ENCODE measurements around the gene AFAP1L1. TPM values are rescaled to one million over a fixed set of nuclear protein-coding genes. Genes with fewer than 3 reads are reported as not detected.
A peak's percentile ranks its signal among the peaks of the same experiment; 100 is the strongest.

Gene AFAP1L1
- total RNA-seq, 1 donor from 2014 or later: 8.3 TPM

DNA sequence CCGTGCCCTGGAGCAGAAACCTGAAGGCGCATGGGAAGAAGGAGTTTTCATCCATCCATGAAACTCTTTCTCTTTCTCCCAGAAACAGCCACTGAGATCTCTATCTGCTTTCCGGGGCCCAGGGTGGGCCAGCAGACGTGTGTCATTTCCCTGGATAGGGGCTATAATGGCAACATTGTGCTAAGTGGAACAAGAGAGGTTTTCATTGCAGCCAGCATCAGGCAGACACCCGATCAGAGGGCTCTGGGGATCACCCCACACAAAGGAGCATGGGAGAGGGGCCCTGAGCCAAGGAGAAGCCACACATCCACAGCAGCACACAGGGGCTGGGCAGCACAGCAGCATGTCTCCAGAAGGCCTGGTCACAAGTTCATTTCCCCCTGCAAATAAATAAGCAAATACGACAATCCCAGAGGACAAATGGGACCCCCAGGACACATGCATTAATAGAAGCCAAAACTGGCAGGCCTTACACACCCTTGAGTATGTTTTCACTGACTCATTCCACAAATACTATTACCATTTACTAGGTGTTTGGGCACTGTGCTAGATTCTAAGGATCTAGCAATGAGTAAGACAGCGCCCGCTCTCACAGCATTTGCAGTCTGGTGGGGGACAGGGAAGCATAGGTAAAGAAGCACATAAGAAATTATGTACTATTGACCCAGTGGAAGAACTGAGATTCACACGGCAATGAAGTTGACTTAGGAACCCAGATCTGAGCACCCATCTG, 4.3 kb upstream of the AFAP1L1 start:
- no peak overlapping the region for H3K4me2 ChIP-seq (ENCODE audit: low read length)
- H3K27ac Mint-ChIP-seq (ENCODE audit: unreplicated experiment): no peak overlapping the region
- H2AFZ ChIP-seq (ENCODE audit: low read depth, low read length): no peak overlapping the region
- no peaks in the 10 kb centered on the region for H4K20me1 ChIP-seq (ENCODE audit: insufficient read depth, low read length)
- H3K79me2 ChIP-seq (ENCODE audit: insufficient read depth, low read length): no peaks in the 10 kb centered on the region
- H3K4me3 ChIP-seq (ENCODE audit: insufficient read depth, low read depth, low read length): no peak overlapping the region
- H3K27me3 ChIP-seq (ENCODE audit: insufficient read depth, low read length): peaks cover 10% of the 10 kb centered on the region
- no peak overlapping the region for H3K27ac ChIP-seq (ENCODE audit: low read depth, low read length)
- H3K36me3 ChIP-seq (ENCODE audit: insufficient read depth, low read length): no peaks in the 10 kb centered on the region
- DNase-seq (ENCODE audit: low read depth): peak; percentile 11
- no peak for TF ChIP-seq EZH2 (IDR thresholded peaks at IDR 0.05; ENCODE audit: insufficient read depth, low read length)
- TF ChIP-seq, protein P1, sequence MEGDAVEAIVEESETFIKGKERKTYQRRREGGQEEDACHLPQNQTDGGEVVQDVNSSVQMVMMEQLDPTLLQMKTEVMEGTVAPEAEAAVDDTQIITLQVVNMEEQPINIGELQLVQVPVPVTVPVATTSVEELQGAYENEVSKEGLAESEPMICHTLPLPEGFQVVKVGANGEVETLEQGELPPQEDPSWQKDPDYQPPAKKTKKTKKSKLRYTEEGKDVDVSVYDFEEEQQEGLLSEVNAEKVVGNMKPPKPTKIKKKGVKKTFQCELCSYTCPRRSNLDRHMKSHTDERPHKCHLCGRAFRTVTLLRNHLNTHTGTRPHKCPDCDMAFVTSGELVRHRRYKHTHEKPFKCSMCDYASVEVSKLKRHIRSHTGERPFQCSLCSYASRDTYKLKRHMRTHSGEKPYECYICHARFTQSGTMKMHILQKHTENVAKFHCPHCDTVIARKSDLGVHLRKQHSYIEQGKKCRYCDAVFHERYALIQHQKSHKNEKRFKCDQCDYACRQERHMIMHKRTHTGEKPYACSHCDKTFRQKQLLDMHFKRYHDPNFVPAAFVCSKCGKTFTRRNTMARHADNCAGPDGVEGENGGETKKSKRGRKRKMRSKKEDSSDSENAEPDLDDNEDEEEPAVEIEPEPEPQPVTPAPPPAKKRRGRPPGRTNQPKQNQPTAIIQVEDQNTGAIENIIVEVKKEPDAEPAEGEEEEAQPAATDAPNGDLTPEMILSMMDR (IDR thresholded peaks at IDR 0.05; ENCODE audit: insufficient read depth, low read depth, low read length): no peak
- no peak for FAIRE-seq
- H3K4me1 Mint-ChIP-seq (ENCODE audit: low read depth, unreplicated experiment): peaks cover under 1% of the 10 kb centered on the region
- H3K9me3 Mint-ChIP-seq (ENCODE audit: unreplicated experiment): no peaks in the 10 kb centered on the region
- H3K4me1 ChIP-seq (ENCODE audit: insufficient read depth, low read length): peaks cover 3% of the 10 kb centered on the region
- H3K36me3 Mint-ChIP-seq (ENCODE audit: low read depth, unreplicated experiment): no peaks in the 10 kb centered on the region
- peaks cover 4% of the 10 kb centered on the region for H3K9me3 ChIP-seq (ENCODE audit: insufficient read depth, low read depth, low read length)
- H3K27me3 Mint-ChIP-seq (ENCODE audit: low read depth, unreplicated experiment): peaks cover 26% of the 10 kb centered on the region
- no peak overlapping the region for H3K4me3 Mint-ChIP-seq (ENCODE audit: unreplicated experiment)
- no peak overlapping the region for H3K9ac ChIP-seq (ENCODE audit: low read length)

DNA sequence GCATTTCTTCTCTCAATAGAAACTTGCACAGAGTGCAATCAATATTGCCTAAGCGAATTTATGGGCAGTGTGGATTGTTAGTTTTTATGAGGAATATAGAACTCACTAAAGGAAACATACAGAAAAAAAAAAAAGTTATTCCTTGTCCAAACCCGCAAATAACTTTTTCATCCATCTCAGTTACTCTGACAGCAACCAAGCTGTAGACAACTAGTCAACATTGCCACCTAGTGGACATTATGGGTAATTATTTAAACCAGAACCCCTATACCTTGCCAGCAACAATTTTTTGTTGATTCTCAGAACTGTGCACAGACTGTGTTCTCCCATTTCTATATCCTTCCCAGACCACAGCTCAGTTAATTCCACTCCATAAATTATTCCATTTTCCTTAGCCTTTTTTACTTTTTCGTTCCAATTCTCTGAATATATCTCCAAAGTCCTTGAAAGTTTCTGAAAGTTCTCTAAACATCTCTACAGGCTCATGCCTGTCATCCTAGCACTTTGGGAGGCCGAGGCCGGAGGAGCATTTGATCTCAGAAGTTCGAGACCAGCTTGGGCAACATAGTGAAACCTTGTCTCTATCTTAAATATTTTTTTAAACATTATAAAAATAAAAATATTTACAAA, 2.6 kb upstream of the AFAP1L1 start:
- no peaks in the 10 kb centered on the region for H3K4me1 Mint-ChIP-seq (ENCODE audit: low read depth, unreplicated experiment)
- no peaks in the 10 kb centered on the region for H3K36me3 Mint-ChIP-seq (ENCODE audit: low read depth, unreplicated experiment)
- peaks cover 12% of the 10 kb centered on the region for H3K27me3 ChIP-seq (ENCODE audit: insufficient read depth, low read length)
- H3K4me1 ChIP-seq (ENCODE audit: insufficient read depth, low read length): peaks cover 4% of the 10 kb centered on the region
- no peaks in the 10 kb centered on the region for H3K79me2 ChIP-seq (ENCODE audit: insufficient read depth, low read length)
- H3K4me3 ChIP-seq (ENCODE audit: insufficient read depth, low read depth, low read length): no peak overlapping the region
- H3K9me3 Mint-ChIP-seq (ENCODE audit: unreplicated experiment): no peaks in the 10 kb centered on the region
- H3K27me3 Mint-ChIP-seq (ENCODE audit: low read depth, unreplicated experiment): peaks cover 20% of the 10 kb centered on the region
- H3K9ac ChIP-seq (ENCODE audit: low read length): no peak overlapping the region
- TF ChIP-seq, protein P1 (IDR thresholded peaks at IDR 0.05; ENCODE audit: insufficient read depth, low read depth, low read length): peak; percentile 78
- no peak for TF ChIP-seq EZH2 (IDR thresholded peaks at IDR 0.05; ENCODE audit: insufficient read depth, low read length)
- H2AFZ ChIP-seq (ENCODE audit: low read depth, low read length): no peak overlapping the region
- peaks cover 4% of the 10 kb centered on the region for H3K9me3 ChIP-seq (ENCODE audit: insufficient read depth, low read depth, low read length)
- H3K36me3 ChIP-seq (ENCODE audit: insufficient read depth, low read length): no peaks in the 10 kb centered on the region
- H4K20me1 ChIP-seq (ENCODE audit: insufficient read depth, low read length): no peaks in the 10 kb centered on the region
- no peak overlapping the region for H3K27ac ChIP-seq (ENCODE audit: low read depth, low read length)
- H3K4me2 ChIP-seq (ENCODE audit: low read length): no peak overlapping the region
- no peak overlapping the region for H3K4me3 Mint-ChIP-seq (ENCODE audit: unreplicated experiment)
- no peak overlapping the region for H3K27ac Mint-ChIP-seq (ENCODE audit: unreplicated experiment)
- DNase-seq (ENCODE audit: low read depth) (peak; percentile 24), FAIRE-seq (peak; percentile 77)
